ENCODE results near the gene AOC3. TPM values are rescaled to one million over a fixed set of nuclear protein-coding genes. Genes with fewer than 3 reads are reported as not detected.

The AOC3 gene
- total and polyA plus RNA-seq, 2 of the 13 experiments (the other 11 are each of a cell fraction or from before 2014, with no cell fraction given): 8.7 to 51.7 TPM

GRCh38 chr17:42844761-42845555 is 6.0 kb upstream of the AOC3 start (continued):
- TF ChIP-seq ARID3A (IDR thresholded peaks at IDR 0.05; ENCODE audit: low read depth, low read length) (no peak), ZFP36L1 (CRISPR knock-in tag; IDR thresholded peaks at IDR 0.05) (no peak), MAFG (CRISPR knock-in tag; IDR thresholded peaks at IDR 0.05) (no peak), ZNF577 (CRISPR knock-in tag; IDR thresholded peaks at IDR 0.05; ENCODE audit: borderline replicate concordance, low read depth) (no peak)

DNA sequence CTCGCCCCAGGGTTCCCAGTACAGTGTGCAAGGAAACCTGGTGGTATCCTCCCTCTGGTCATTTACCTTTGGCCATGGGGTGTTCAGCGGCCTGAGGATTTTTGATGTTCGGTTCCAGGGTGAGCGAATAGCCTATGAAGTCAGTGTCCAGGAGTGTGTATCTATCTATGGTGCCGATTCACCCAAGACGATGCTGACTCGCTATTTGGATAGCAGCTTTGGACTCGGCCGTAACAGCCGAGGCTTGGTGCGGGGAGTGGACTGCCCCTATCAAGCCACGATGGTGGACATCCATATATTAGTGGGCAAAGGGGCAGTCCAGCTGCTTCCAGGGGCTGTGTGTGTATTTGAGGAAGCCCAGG is 5.5 kb upstream of the AOC3 start:
- Histone ChIP-seq H2AFZ (ENCODE audit: low read length) (no peak overlapping the region), H3K9ac (ENCODE audit: insufficient read depth, low read depth, low read length) (no peak overlapping the region), H3K4me1 (ENCODE audit: insufficient read depth, low read length) (peaks cover 21% of the 10 kb centered on the region), H3K4me2 (ENCODE audit: low read depth, low read length) (no peak overlapping the region), H3K9me3 (ENCODE audit: low read length) (no peaks in the 10 kb centered on the region), H3K36me3 (replicated peaks in 1 of 2; ENCODE audit: control insufficient read depth in 1 of 2, insufficient read depth in 2 of 2, low read length in 2 of 2) (peaks cover 32 to 50% of the 10 kb centered on the region in 2 experiments), H3K27me3 (ENCODE audit: control insufficient read depth in 1 of 2, insufficient read depth in 2 of 2, low read length in 2 of 2) (no peaks in the 10 kb centered on the region), H3K27ac (ENCODE audit: extremely low read length, insufficient read depth, low read length) (no peak overlapping the region), H3K79me2 (ENCODE audit: insufficient read depth, low read length) (no peaks in the 10 kb centered on the region), H4K20me1 (ENCODE audit: insufficient read depth, low read length) (no peaks in the 10 kb centered on the region), H3K4me3 (replicated peaks in 1 of 3; ENCODE audit: insufficient read depth in 1 of 3, low read depth in 2 of 3, low read length in 3 of 3) (no peak overlapping the region)
- in situ Hi-C loops (cut with HindIII; ENCODE audit: extremely low pct_ligation_motif_present, low pct_unique_long_range_greater_than_20kb): loop anchor here (10.0 kb wide), 1 partner anchor 139 kb away; the partner anchor contains the start of genes PTGES3L and RUNDC1
- DNase-seq (ENCODE audit: low spot score) (no peak), FAIRE-seq (no peak), ATAC-seq (no peak)
- ChIA-PET CTCF (ENCODE audit: low intra/inter-chr PET ratio, low total read pairs) (no interaction called here), POLR2A (interaction anchor here (1.1 to 5.0 kb wide), 8 partner anchors 9 to 153 kb away, joined by 3 to 39 read pairs (median 10); partner anchors contain the start of genes BECN1 and RPL27)
- no TSS peak for BruUV-seq (replicated peaks)
- WGBS (ENCODE audit: low lambda C conversion rate): 95% methylated on average over 12 of the region's 12 CpGs
- intact Hi-C loops (cut with micrococcal nuclease; ENCODE audit: unreplicated experiment): no loop called here
- TF ChIP-seq ZC3H13 (CRISPR knock-in tag; IDR thresholded peaks at IDR 0.05) (0 out of 2 replicates have a peak, but pooled peaks have one; percentile 24), RELA (CRISPR knock-in tag; IDR thresholded peaks at IDR 0.05) (no peak), MBD4 (IDR thresholded peaks at IDR 0.05; ENCODE audit: borderline replicate concordance, low read length) (no peak), AKAP8 (CRISPR knock-in tag; IDR thresholded peaks at IDR 0.05) (no peak), ZNF709 (CRISPR knock-in tag; IDR thresholded peaks at IDR 0.05) (no peak), TERF1 (CRISPR knock-in tag; IDR thresholded peaks at IDR 0.05) (no peak), KLF12 (CRISPR knock-in tag; IDR thresholded peaks at IDR 0.05; ENCODE audit: borderline replicate concordance) (no peak)
- TF ChIP-seq, protein P1, sequence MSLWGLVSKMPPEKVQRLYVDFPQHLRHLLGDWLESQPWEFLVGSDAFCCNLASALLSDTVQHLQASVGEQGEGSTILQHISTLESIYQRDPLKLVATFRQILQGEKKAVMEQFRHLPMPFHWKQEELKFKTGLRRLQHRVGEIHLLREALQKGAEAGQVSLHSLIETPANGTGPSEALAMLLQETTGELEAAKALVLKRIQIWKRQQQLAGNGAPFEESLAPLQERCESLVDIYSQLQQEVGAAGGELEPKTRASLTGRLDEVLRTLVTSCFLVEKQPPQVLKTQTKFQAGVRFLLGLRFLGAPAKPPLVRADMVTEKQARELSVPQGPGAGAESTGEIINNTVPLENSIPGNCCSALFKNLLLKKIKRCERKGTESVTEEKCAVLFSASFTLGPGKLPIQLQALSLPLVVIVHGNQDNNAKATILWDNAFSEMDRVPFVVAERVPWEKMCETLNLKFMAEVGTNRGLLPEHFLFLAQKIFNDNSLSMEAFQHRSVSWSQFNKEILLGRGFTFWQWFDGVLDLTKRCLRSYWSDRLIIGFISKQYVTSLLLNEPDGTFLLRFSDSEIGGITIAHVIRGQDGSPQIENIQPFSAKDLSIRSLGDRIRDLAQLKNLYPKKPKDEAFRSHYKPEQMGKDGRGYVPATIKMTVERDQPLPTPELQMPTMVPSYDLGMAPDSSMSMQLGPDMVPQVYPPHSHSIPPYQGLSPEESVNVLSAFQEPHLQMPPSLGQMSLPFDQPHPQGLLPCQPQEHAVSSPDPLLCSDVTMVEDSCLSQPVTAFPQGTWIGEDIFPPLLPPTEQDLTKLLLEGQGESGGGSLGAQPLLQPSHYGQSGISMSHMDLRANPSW (CRISPR knock-in tag; IDR thresholded peaks at IDR 0.05; ENCODE audit: borderline replicate concordance): no peak

Data from HepG2 (cell line).